ENCODE measurements around the gene TTC7B.

DNA sequence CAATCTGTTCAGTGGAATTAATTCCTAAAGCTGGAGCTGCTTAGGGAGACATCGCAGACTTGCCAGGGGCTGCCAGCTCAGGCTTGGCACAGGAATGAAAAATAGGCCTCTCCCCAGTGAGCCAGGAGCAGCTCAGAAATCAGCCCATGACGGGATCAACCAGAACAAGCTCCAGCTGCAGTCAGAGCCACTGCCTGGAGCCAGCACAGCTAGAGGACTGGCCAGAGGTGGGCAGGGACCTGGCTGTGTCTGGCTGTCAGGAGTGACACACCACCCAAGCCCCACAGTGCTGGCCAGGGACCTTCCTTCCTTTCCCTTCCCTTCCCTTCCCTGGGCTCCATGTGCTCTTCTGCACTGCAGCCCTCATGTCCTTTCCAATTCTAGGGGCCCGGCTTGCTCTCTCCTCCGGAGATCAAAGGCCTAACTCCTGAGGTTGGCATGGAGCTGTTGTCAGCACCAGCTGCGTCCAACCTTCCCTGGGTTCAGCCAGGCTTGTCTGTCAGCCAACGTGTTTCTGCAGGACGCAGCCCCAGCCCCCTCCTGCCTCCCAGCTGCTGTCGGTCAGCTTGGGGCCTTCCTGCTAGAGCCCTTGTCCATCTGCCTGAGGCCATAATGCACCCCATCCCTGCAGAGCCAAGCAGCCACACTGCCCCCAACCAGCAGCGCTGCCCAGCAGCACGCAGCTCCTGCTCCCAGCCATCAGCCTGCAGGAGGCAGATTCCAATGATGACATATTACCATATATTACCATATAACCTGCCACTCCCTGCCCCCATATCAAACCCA, 270.1 kb downstream of the TTC7B start:
- TF ChIP-seq, protein P1, sequence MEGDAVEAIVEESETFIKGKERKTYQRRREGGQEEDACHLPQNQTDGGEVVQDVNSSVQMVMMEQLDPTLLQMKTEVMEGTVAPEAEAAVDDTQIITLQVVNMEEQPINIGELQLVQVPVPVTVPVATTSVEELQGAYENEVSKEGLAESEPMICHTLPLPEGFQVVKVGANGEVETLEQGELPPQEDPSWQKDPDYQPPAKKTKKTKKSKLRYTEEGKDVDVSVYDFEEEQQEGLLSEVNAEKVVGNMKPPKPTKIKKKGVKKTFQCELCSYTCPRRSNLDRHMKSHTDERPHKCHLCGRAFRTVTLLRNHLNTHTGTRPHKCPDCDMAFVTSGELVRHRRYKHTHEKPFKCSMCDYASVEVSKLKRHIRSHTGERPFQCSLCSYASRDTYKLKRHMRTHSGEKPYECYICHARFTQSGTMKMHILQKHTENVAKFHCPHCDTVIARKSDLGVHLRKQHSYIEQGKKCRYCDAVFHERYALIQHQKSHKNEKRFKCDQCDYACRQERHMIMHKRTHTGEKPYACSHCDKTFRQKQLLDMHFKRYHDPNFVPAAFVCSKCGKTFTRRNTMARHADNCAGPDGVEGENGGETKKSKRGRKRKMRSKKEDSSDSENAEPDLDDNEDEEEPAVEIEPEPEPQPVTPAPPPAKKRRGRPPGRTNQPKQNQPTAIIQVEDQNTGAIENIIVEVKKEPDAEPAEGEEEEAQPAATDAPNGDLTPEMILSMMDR (IDR thresholded peaks at IDR 0.05): no peak
- TF ChIP-seq POLR2A (IDR thresholded peaks at IDR 0.05): no peak

Measured in Peyer's patch (tissue), 4 donors.